ACHN (cell line): ENCODE data around the gene CFAP43.
"Not testable (repeated sequence)": the region's sequence is repeated elsewhere in the genome, so short reads cannot be mapped to it uniquely, and the experiment has no call there.

Experiments used
- DNase-seq: peaks from one replicate; pipeline ENCODE4 v3.0.0-alpha.2; 2015
- in situ Hi-C: cut with HindIII; loops from 2 replicates; pipeline ENCODE4 v1.10.0; 2017; ENCODE audit warnings: low sequenced_read_pairs, low pct_ligation_motif_present, low pct_unique_long_range_greater_than_20kb

The CFAP43 gene

GRCh38 chr10:104243512-104243911 is 11.3 kb upstream of the CFAP43 start:
- no peak for DNase-seq
- in situ Hi-C loops = no loop called here

GRCh38 chr10:104243009-104243408 is 10.8 kb upstream of the CFAP43 start:
- in situ Hi-C loops = not testable (repeated sequence)

GRCh38 chr10:104242545-104242944 is 10.4 kb upstream of the CFAP43 start:
- no peak for DNase-seq
- in situ Hi-C loops = no loop called here

More at GRCh38 chr10:104243009-104243408, 10.8 kb upstream of the CFAP43 start:
- not testable (repeated sequence) for DNase-seq

- DNase-seq = no peak
Measured at GRCh38 chr10:104240078-104240477, 7.9 kb upstream of the CFAP43 start.

GRCh38 chr10:104235801-104236200 is 3.6 kb upstream of the CFAP43 start:
- no peak for DNase-seq
- in situ Hi-C loops = no loop called here

More at GRCh38 chr10:104240078-104240477, 7.9 kb upstream of the CFAP43 start:
- in situ Hi-C loops = no loop called here

GRCh38 chr10:104234934-104235333 is 2.8 kb upstream of the CFAP43 start:
- in situ Hi-C loops = no loop called here
- DNase-seq = no peak

- in situ Hi-C loops = no loop called here
- DNase-seq = no peak
Measured at GRCh38 chr10:104233817-104234216, 1.7 kb upstream of the CFAP43 start.

- in situ Hi-C loops = no loop called here
Measured at GRCh38 chr10:104232613-104233102, 494 bp upstream of the CFAP43 start.

GRCh38 chr10:104230490-104230889 is 1.7 kb downstream of the CFAP43 start:
- in situ Hi-C loops = no loop called here
- no peak for DNase-seq

More at GRCh38 chr10:104232613-104233102, 494 bp upstream of the CFAP43 start:
- DNase-seq = no peak

- no peak for DNase-seq
- in situ Hi-C loops = loop anchor here (25.0 kb wide), 1 partner anchor 211 kb away; no protein-coding TSS in a partner anchor
Measured at GRCh38 chr10:104223304-104223703, 8.9 kb downstream of the CFAP43 start.

- DNase-seq = no peak
- in situ Hi-C loops = loop anchor here (25.0 kb wide), 1 partner anchor 208 kb away; no protein-coding TSS in a partner anchor
Measured at GRCh38 chr10:104220522-104220921, 11.6 kb downstream of the CFAP43 start.

GRCh38 chr10:104218751-104219150 is 13.4 kb downstream of the CFAP43 start:
- no peak for DNase-seq
- in situ Hi-C loops = loop anchor here (25.0 kb wide), 1 partner anchor 206 kb away; no protein-coding TSS in a partner anchor

GRCh38 chr10:104216631-104217030 is 15.5 kb downstream of the CFAP43 start:
- in situ Hi-C loops = loop anchor here (25.0 kb wide), 1 partner anchor 204 kb away; no protein-coding TSS in a partner anchor
- no peak for DNase-seq

- DNase-seq = peak; percentile 66
- in situ Hi-C loops = loop anchor here (10.0 to 25.0 kb wide), 2 partner anchors 65 to 197 kb away; no protein-coding TSS in a partner anchor
Measured at GRCh38 chr10:104209575-104210198, 22.5 kb downstream of the CFAP43 start.

- no peak for DNase-seq
- in situ Hi-C loops = loop anchor here (10.0 to 25.0 kb wide), 2 partner anchors 64 to 196 kb away; no protein-coding TSS in a partner anchor
Measured at GRCh38 chr10:104208730-104209129, 23.4 kb downstream of the CFAP43 start.

- DNase-seq = no peak
Measured at GRCh38 chr10:104202231-104202630, 29.9 kb downstream of the CFAP43 start.

GRCh38 chr10:104201636-104202035 is 30.5 kb downstream of the CFAP43 start:
- DNase-seq = no peak
- in situ Hi-C loops = loop anchor here (10.0 to 25.0 kb wide), 2 partner anchors 57 to 189 kb away; no protein-coding TSS in a partner anchor

More at GRCh38 chr10:104202231-104202630, 29.9 kb downstream of the CFAP43 start:
- in situ Hi-C loops = loop anchor here (10.0 to 25.0 kb wide), 2 partner anchors 57 to 190 kb away; no protein-coding TSS in a partner anchor

- in situ Hi-C loops = no loop called here
- DNase-seq = peak; percentile 54
Measured at GRCh38 chr10:104199567-104199966, 32.6 kb downstream of the CFAP43 start.

GRCh38 chr10:104197364-104197763 is 34.8 kb downstream of the CFAP43 start:
- peak; percentile 27 for DNase-seq

GRCh38 chr10:104195706-104196105 is 36.5 kb downstream of the CFAP43 start:
- in situ Hi-C loops = no loop called here
- DNase-seq = no peak

More at GRCh38 chr10:104197364-104197763, 34.8 kb downstream of the CFAP43 start:
- in situ Hi-C loops = no loop called here
